Omental fat pad (tissue), 4 donors: ENCODE results near the gene FAIM2. TPM values are rescaled to one million over a fixed set of nuclear protein-coding genes. Genes with fewer than 3 reads are reported as not detected.

Experiments used
- ATAC-seq: fragments of 150-250 bp; one replicate; pipeline ENCODE4 v1.9.1; 2016; ENCODE audit warnings: mild to moderate bottlenecking, moderate library complexity; ENCODE audit not compliant: low FRiP score
- DNase-seq: peaks from one replicate; pipeline ENCODE4 v3.0.0-alpha.2; 2019; ENCODE audit warnings: low spot score
- total RNA-seq, 4 donors: library from RNA; depleted of rRNA; stranded (reverse); fragments of >200 nt; gene quantifications; one replicate each; pipeline ENCODE4 v1.1.0, GENCODE V29; 2016
- TF ChIP-seq, protein P1 (sequence below), 3 donors: fragments of 450-650 bp; IDR thresholded peaks; one replicate each; pipeline ENCODE4 v1.5.1; 2016 to 2017; ENCODE audit warnings: antibody characterized with exemption in 3 of 3, mild to moderate bottlenecking in 3 of 3, moderate library complexity in 2 of 3

Gene FAIM2
- total RNA-seq, 4 donors from 2014 or later = 0.36 to 6.1 (median 3.1) TPM

DNA sequence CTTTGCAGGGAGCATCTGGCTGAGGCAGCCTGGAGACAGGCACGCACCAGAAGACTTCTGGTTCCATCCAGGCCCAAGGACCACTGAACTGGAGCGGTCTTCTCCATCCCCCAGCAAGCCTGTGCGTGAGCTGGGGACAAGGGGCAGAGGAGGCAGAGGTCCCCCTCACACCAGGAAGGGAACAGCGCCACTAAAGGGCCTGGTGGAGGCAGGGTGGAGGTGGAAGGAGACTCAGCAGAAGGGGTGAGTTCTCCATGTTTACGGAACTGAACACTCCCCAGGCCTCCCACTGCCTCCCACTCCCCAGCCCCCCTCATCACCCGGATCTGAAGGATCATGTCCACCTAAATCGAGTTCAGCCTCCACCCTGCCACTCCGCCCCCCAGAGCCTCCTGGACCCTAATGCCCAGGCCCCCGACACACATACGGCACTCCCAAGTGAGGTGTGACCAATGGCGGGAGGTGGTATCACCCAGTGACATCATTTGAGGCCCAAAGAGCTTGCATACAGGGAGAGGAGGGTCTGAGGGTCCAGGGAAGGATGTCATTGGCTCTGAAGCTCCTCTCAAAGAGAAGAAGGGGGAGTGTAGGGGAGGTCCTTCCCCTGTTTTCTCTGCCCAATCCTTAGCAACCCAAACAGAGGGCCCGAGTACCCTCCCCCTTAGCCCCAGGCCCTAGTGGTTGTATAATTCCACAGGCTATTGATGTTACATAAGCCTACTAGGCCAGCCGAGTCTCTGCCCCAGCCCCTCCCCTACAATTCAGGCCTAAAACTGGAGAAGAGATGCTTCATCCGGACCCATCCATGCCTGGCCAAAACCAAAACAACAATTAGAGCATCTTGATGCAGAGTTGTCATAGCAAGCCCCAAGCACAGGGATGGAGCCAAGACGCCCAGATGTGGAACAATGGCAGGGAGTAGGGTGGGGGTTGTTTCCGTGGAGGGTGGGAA, 1.0 kb downstream of the FAIM2 start:
- DNase-seq (no peak), ATAC-seq (no peak)
- TF ChIP-seq, protein P1, sequence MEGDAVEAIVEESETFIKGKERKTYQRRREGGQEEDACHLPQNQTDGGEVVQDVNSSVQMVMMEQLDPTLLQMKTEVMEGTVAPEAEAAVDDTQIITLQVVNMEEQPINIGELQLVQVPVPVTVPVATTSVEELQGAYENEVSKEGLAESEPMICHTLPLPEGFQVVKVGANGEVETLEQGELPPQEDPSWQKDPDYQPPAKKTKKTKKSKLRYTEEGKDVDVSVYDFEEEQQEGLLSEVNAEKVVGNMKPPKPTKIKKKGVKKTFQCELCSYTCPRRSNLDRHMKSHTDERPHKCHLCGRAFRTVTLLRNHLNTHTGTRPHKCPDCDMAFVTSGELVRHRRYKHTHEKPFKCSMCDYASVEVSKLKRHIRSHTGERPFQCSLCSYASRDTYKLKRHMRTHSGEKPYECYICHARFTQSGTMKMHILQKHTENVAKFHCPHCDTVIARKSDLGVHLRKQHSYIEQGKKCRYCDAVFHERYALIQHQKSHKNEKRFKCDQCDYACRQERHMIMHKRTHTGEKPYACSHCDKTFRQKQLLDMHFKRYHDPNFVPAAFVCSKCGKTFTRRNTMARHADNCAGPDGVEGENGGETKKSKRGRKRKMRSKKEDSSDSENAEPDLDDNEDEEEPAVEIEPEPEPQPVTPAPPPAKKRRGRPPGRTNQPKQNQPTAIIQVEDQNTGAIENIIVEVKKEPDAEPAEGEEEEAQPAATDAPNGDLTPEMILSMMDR (IDR thresholded peaks at IDR 0.05) = no peak

DNA sequence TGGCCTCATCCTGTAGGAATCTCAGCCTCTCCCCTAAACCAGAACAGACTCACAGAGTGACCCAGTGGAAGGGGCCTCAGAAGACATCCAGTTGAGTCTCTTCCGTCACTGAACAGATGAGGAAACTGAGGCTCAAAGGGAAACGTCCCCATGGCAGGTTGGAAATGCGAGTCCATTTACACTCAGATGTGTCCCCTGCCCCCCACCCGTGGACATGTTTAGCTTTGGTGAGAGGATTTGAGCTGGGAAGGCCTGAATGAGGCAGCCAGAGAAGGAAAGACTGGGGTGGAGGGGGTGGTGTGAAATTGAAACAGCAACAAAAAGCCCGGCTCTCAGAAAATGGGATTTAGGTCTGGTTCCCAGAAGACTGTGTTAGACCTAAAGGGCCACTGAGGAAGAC, 1.7 kb downstream of the FAIM2 start:
- ATAC-seq (no peak), DNase-seq (no peak)
- TF ChIP-seq, protein P1 (IDR thresholded peaks at IDR 0.05) = no peak

DNA sequence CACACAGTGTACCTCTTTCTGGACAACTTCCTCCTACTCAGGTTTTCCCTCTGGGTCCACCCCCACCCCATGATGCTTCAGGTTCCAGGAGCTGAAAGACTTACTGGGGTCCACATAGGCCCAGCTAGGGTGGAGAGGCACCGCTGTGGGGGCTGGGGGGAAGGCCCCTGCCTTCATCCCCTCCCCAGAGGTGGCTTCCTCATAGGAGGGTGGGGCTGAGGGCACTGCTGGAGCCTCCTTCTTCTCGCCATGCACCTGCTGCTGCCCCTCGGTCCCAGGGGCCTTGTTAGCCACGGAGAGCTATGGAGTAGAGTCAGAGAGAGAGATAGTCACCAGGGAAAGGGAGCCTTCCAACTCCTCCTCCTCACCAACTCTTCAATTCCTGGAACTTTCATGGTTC, 2.7 kb downstream of the FAIM2 start:
- TF ChIP-seq, protein P1 (IDR thresholded peaks at IDR 0.05) = no peak
- no peak for ATAC-seq
- no peak for DNase-seq

DNA sequence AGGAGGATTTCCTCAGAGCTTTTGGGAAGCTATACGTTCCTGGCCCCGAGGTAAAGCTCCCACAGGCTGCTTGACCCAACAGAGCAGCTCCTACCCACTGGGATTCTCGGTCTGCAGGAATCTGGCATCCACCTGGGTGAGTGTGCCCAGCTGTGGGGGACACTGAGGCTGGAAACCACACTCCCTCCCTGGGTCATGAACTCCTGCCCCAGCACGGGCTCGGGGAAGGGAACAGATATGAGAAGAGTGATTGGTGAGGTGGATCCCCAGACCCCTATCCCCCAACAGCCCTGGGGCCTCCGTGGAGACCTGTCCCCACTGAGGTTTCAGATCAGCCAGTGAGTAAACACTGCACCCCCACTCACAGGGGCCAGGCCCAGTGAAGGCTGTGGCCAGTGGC, 3.3 kb downstream of the FAIM2 start:
- DNase-seq (no peak), ATAC-seq (no peak)
- TF ChIP-seq, protein P1 (IDR thresholded peaks at IDR 0.05) = no peak

DNA sequence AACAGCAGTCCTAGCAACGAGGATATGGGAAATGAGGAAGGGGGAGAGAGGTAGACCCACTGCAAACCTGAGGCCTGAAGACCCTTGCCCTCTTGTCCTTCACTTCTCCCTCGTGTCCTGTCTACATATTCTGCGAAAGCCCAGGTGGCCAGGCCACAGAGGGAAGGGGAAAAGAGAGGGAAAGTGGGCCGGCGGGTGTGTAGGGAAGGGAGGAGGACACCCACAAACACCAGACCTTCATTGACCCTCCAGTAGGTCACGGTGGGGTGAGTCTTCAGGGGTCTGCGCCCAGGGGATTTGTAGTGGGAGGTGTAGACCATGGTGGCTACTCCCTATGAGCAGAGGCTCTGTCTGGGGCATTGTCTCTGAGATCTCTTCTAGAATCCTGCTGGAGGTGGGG, 3.8 kb downstream of the FAIM2 start:
- DNase-seq (no peak), ATAC-seq (no peak)
- TF ChIP-seq, protein P1 (IDR thresholded peaks at IDR 0.05) = no peak

DNA sequence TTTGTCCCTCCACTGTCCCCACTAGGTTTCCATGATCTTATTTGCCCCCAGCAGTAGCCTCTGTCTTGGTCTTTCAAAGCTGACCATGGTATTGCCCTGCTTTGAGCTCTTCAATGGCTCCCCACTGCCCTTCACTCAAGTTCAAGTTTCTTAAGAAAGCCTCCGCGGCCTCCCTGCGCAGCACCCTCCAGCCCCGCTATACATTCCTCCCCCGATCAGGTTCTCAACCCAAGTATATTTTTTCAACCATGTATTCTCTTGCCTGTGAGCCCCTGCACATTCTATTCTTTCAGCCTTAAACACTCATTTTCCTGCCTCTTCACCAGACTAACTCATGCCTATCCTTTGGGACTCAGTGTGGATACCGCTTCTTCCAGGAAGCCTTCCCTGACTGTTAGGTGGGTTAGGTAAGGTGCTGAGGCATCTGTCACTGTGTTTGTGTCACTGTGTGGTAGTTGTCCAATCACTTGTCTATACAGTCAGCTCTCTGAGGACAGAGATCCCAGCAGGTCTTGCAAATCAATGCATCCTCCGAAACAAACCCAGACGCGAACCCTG, 4.3 kb downstream of the FAIM2 start:
- TF ChIP-seq, protein P1 (IDR thresholded peaks at IDR 0.05) = no peak
- DNase-seq (no peak), ATAC-seq (no peak)
